Left ventricle myocardium inferior (tissue), 1 donor: Measurements from ENCODE around the gene NACA. TPM values are rescaled to one million over a fixed set of nuclear protein-coding genes. Genes with fewer than 3 reads are reported as not detected.
"Not testable (repeated sequence)": the region's sequence is repeated elsewhere in the genome, so short reads cannot be mapped to it uniquely, and the experiment has no call there.

Experiments
- DNase-seq: peaks from one replicate; pipeline ENCODE4 v3.0.0-alpha.2; 2020
- H3K27ac ChIP-seq: fragments of 200-600 bp; replicated peaks from 2 replicates; pipeline ENCODE4 v1.8.0; 2021
- H3K27me3 ChIP-seq: fragments of 200-600 bp; 2 replicates; pipeline ENCODE4 v1.8.0; 2021; ENCODE audit warnings: low read depth
- H3K36me3 ChIP-seq: fragments of 200-600 bp; 2 replicates; pipeline ENCODE4 v1.8.0; 2021
- H3K4me1 ChIP-seq: fragments of 200-600 bp; 2 replicates; pipeline ENCODE4 v1.8.0; 2021
- H3K4me3 ChIP-seq: fragments of 200-600 bp; 2 replicates; pipeline ENCODE4 v1.8.0; 2021; ENCODE audit warnings: mild to moderate bottlenecking, moderate library complexity
- H3K9me3 ChIP-seq: fragments of 200-600 bp; replicated peaks from 2 replicates; pipeline ENCODE4 v1.8.0; 2021
- CTCF ChIP-seq: fragments of 200-600 bp; IDR thresholded peaks from 2 replicates; pipeline ENCODE4 v1.8.0; 2021; ENCODE audit warnings: antibody characterized with exemption, mild to moderate bottlenecking, borderline replicate concordance
- intact Hi-C: fragments of 100-400 bp; cut with micrococcal nuclease; formaldehyde crosslinking; loops from one replicate; pipeline ENCODE4 v1.11.0; 2022
- total RNA-seq: library from RNA; stranded (reverse); fragmentation: NEBNext Ultra II Directional; extraction: Animal tissue kit (Norgen Biotek cat#: 25700); gene quantifications from one replicate; pipeline ENCODE4 v1.2.1, GENCODE V29; 2021
- donor health status: DM: no; HTN: yes; CAD: no; lungs with severe emphysema.

NACA gene
- total RNA-seq, 1 donor from 2014 or later = 477 TPM

DNA sequence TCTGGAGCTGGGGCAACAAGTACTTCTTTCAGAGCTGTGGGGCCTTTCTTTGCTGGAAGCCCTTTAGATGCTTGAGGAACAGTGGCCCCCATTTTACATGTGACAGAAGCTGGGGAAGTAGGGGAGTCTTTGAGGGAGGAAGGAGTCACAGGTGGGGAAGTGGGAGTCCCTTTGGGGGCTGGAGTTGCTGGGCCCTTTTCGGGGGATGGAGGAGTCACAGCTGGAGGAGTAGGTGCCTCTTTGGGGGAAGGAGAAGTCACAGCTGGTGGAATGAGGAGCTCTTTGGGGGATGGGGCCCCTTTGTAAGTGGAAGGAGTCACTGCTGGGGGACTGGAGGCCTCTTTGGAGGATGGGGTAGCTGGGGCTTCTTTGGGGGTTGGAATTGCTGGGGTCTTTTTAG, 8.6 kb downstream of the NACA start:
- no peak for DNase-seq
- Histone ChIP-seq H3K4me3 (no peak overlapping the region), H3K4me1 (peaks cover 60% of the 10 kb centered on the region), H3K27me3 (no peaks in the 10 kb centered on the region), H3K9me3 (no peaks in the 10 kb centered on the region), H3K36me3 (peaks cover 68% of the 10 kb centered on the region), H3K27ac (no peak overlapping the region)
- no peak for TF ChIP-seq CTCF
- intact Hi-C loops = no loop called here

DNA sequence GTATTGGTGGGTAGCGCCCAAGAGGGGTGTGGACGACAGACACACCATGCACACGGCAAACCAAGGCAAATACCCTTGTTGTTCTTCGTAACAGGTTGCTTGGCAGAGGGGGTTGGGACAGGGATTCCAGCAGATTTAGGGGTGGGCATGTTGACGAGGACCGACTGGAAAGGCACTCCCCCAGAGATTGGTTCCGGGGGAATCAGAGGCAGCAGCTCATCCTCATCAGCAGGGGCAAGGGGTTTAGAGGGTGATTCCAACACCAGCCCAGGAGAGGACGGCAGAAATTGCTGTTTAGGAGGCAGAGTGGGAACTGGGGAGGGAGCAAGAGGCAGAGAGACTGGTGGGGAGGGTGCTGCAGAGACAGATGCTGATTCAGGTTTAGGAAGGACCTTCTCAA, 9.3 kb downstream of the NACA start:
- H3K36me3 ChIP-seq = peaks cover 72% of the 10 kb centered on the region
- no peak for DNase-seq
- TF ChIP-seq CTCF = no peak
- H3K27ac ChIP-seq = no peak overlapping the region
- no peak overlapping the region for H3K4me3 ChIP-seq
- H3K4me1 ChIP-seq = peaks cover 54% of the 10 kb centered on the region
- intact Hi-C loops = no loop called here
- no peaks in the 10 kb centered on the region for H3K9me3 ChIP-seq
- no peaks in the 10 kb centered on the region for H3K27me3 ChIP-seq

GRCh38 chr12:56714431-56714929, 10.6 kb downstream of the NACA start:
- no peaks in the 10 kb centered on the region for H3K27me3 ChIP-seq
- no peak overlapping the region for H3K4me3 ChIP-seq
- H3K4me1 ChIP-seq = peaks cover 41% of the 10 kb centered on the region
- TF ChIP-seq CTCF = no peak
- DNase-seq = no peak
- intact Hi-C loops = no loop called here
- H3K27ac ChIP-seq = no peak overlapping the region
- peaks cover 62% of the 10 kb centered on the region for H3K36me3 ChIP-seq
- no peaks in the 10 kb centered on the region for H3K9me3 ChIP-seq

GRCh38 chr12:56713345-56713744, 11.8 kb downstream of the NACA start:
- no peak overlapping the region for H3K27ac ChIP-seq
- no peak for DNase-seq
- intact Hi-C loops = no loop called here
- H3K4me3 ChIP-seq = no peak overlapping the region
- H3K9me3 ChIP-seq = no peaks in the 10 kb centered on the region
- no peaks in the 10 kb centered on the region for H3K27me3 ChIP-seq
- peaks cover 29% of the 10 kb centered on the region for H3K4me1 ChIP-seq
- H3K36me3 ChIP-seq = peaks cover 52% of the 10 kb centered on the region
- TF ChIP-seq CTCF = no peak

DNA sequence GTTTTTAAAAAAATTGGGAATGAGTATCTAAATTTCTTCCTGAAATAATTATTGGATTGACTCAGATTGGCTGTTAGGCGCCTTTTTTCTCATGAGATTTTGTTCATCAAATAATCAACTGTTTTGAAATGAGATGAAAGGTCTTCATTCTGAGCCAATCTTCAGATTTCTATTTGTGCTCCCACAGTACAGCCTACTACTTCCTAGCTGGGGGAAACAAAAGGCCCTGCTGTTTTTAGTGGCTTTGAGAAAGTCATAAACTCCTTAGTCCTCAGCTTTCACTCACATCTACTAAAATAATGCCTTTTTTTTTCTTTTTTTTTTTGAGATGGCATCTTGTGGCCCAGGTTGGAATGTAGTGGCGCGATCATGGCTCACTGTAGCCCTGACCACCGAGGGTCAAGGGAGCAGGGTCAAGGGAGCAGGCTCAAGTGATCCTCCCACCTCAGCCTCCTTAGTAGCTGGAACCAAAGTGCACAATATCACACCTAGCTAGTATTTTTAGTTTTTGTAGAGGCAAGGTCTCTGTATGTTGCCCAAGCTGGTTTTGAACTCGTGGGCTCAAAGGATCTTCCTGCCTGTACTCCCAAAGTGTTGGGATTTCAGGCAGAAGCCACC, 15.2 kb downstream of the NACA start:
- Histone ChIP-seq H3K27me3 (no peaks in the 10 kb centered on the region), H3K9me3 (no peaks in the 10 kb centered on the region), H3K4me1 (no peaks in the 10 kb centered on the region), H3K4me3 (no peak overlapping the region), H3K27ac (no peak overlapping the region), H3K36me3 (peaks cover 38% of the 10 kb centered on the region)
- DNase-seq = no peak
- intact Hi-C loops = no loop called here
- TF ChIP-seq CTCF = no peak

DNA sequence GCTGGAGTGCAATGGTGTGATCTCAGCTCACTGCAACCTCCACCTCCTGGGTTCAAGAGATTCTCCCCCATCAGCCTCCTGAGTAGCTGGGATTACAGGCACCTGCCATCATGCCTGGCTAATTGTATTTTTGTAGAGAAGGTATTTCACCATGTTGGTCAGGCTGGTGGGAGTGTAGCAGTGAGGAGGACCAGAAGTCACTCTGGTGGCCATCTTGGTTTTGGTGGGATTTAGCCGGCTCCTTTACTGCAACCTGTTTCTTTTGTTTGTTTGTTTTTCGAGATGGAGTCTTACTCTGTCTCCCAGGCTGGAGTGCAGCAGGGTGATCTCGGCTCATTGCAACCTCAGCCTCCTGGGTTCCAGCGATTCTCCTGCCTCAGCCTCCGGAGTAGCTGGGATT, 20.6 kb downstream of the NACA start:
- intact Hi-C loops, H3K36me3 ChIP-seq, H3K4me1 ChIP-seq, H3K27ac ChIP-seq, H3K9me3 ChIP-seq, H3K27me3 ChIP-seq, H3K4me3 ChIP-seq, DNase-seq: not testable (repeated sequence)
